WTC11 (cell line): ENCODE results near the gene FAM174B.

Experiments used
- CTCF ChIP-seq: fragments of 200-600 bp; IDR thresholded peaks from 2 replicates; pipeline ENCODE4 v1.8.0; 2022; ENCODE audit warnings: antibody characterized with exemption
- E2F5 ChIP-seq: sonication (generic); formaldehyde crosslinking; IDR thresholded peaks from 2 replicates; pipeline ENCODE4 v1.8.1; 2022; ENCODE audit warnings: mild to moderate bottlenecking, moderate library complexity, missing genetic modification reagents
- ELF4 ChIP-seq: sonication (generic); formaldehyde crosslinking; IDR thresholded peaks from 2 replicates; pipeline ENCODE4 v1.8.1; 2022; ENCODE audit warnings: low read depth, mild to moderate bottlenecking, moderate library complexity, missing genetic modification reagents
- IRF1 ChIP-seq: sonication (generic); formaldehyde crosslinking; IDR thresholded peaks from 2 replicates; pipeline ENCODE4 v1.8.0; 2023; ENCODE audit warnings: missing genetic modification reagents
- JUN ChIP-seq: sonication (generic); formaldehyde crosslinking; IDR thresholded peaks from 2 replicates; pipeline ENCODE4 v1.8.0; 2023; ENCODE audit warnings: mild to moderate bottlenecking, missing genetic modification reagents
- MAX ChIP-seq: sonication (generic); formaldehyde crosslinking; IDR thresholded peaks from 2 replicates; pipeline ENCODE4 v1.8.0; 2022; ENCODE audit warnings: mild to moderate bottlenecking, missing genetic modification reagents
- MLX ChIP-seq: sonication (generic); formaldehyde crosslinking; IDR thresholded peaks from 2 replicates; pipeline ENCODE4 v1.8.1; 2023; ENCODE audit warnings: mild to moderate bottlenecking, missing genetic modification reagents, moderate library complexity
- NFE2L1 ChIP-seq: sonication (generic); formaldehyde crosslinking; IDR thresholded peaks from 2 replicates; pipeline ENCODE4 v1.8.1; 2023; ENCODE audit warnings: missing genetic modification reagents
- RELA ChIP-seq: sonication (generic); formaldehyde crosslinking; IDR thresholded peaks from 2 replicates; pipeline ENCODE4 v1.8.1; 2022; ENCODE audit warnings: missing genetic modification reagents, mild to moderate bottlenecking, borderline replicate concordance
- TEAD4 ChIP-seq: sonication (generic); formaldehyde crosslinking; IDR thresholded peaks from 2 replicates; pipeline ENCODE4 v1.8.0; 2022; ENCODE audit warnings: mild to moderate bottlenecking, missing genetic modification reagents
- TF ChIP-seq, protein P1 (sequence below): sonication (generic); formaldehyde crosslinking; IDR thresholded peaks from 2 replicates; pipeline ENCODE4 v1.8.0; 2022; ENCODE audit warnings: missing genetic modification reagents

DNA sequence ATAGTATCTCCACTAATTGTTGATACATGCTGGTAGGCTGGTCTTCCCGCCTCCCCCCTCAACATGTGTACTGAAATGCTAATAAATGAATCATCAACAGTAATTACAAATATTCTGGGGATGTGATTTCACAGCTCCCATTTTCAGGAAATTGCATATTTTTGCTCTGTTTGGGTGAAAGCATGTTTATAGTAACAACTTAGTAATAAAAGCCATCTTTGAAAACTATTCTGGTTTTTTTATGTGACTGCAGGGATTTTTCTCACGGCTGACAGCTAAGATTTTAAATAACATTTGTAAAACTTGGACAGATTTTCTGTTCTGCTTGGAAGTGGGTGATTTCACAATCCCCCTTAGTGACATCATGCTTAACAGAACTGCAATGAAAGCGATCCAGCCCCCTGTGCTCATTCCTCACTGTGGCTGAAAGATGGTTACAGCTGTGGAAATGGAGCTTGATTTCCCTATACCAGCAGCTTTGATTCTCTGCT lies 25.6 kb upstream of the FAM174B start:
- TF ChIP-seq CTCF (no peak), IRF1 (CRISPR knock-in tag) (no peak), NFE2L1 (no peak), E2F5 (no peak), RELA (CRISPR knock-in tag) (no peak), MLX (CRISPR knock-in tag) (no peak), MAX (CRISPR knock-in tag) (no peak), ELF4 (CRISPR knock-in tag) (no peak), TEAD4 (CRISPR knock-in tag) (no peak), JUN (CRISPR knock-in tag) (no peak)
- TF ChIP-seq, protein P1, sequence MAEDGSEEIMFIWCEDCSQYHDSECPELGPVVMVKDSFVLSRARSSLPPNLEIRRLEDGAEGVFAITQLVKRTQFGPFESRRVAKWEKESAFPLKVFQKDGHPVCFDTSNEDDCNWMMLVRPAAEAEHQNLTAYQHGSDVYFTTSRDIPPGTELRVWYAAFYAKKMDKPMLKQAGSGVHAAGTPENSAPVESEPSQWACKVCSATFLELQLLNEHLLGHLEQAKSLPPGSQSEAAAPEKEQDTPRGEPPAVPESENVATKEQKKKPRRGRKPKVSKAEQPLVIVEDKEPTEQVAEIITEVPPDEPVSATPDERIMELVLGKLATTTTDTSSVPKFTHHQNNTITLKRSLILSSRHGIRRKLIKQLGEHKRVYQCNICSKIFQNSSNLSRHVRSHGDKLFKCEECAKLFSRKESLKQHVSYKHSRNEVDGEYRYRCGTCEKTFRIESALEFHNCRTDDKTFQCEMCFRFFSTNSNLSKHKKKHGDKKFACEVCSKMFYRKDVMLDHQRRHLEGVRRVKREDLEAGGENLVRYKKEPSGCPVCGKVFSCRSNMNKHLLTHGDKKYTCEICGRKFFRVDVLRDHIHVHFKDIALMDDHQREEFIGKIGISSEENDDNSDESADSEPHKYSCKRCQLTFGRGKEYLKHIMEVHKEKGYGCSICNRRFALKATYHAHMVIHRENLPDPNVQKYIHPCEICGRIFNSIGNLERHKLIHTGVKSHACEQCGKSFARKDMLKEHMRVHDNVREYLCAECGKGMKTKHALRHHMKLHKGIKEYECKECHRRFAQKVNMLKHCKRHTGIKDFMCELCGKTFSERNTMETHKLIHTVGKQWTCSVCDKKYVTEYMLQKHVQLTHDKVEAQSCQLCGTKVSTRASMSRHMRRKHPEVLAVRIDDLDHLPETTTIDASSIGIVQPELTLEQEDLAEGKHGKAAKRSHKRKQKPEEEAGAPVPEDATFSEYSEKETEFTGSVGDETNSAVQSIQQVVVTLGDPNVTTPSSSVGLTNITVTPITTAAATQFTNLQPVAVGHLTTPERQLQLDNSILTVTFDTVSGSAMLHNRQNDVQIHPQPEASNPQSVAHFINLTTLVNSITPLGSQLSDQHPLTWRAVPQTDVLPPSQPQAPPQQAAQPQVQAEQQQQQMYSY (CRISPR knock-in tag), result no peak
